ENCODE measurements around the gene THSD7B. TPM values are rescaled to one million over a fixed set of nuclear protein-coding genes. Genes with fewer than 3 reads are reported as not detected.
A peak's percentile ranks its signal among the peaks of the same experiment; 100 is the strongest.
"Not testable (repeated sequence)": the region's sequence is repeated elsewhere in the genome, so short reads cannot be mapped to it uniquely, and the experiment has no call there.

Gene THSD7B
- total RNA-seq, 1 donor, result 0.36 TPM

DNA sequence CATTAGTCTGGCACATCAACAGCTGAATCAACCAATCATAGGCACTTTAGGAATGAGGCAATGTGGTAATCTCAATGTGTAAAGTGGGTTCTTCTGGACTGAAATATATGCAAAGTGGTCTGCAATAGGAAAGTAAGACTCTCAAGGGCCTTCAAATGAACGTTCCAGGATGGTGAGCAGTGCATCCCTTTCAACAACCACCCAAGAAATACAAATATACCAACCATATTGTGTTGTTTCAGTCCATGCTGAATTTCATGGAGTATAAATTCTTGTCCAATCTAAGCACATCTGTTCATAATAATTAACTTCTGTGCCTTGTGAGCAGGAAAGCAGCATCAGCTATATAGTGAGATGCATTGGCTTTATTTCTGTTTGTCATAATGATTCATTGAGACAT, 556.2 kb downstream of the THSD7B start:
- H3K4me3 ChIP-seq (ENCODE audit: low read depth, low read length), result no peak overlapping the region
- DNase-seq (ENCODE audit: low read depth), result no peak
- TF ChIP-seq, protein P1, sequence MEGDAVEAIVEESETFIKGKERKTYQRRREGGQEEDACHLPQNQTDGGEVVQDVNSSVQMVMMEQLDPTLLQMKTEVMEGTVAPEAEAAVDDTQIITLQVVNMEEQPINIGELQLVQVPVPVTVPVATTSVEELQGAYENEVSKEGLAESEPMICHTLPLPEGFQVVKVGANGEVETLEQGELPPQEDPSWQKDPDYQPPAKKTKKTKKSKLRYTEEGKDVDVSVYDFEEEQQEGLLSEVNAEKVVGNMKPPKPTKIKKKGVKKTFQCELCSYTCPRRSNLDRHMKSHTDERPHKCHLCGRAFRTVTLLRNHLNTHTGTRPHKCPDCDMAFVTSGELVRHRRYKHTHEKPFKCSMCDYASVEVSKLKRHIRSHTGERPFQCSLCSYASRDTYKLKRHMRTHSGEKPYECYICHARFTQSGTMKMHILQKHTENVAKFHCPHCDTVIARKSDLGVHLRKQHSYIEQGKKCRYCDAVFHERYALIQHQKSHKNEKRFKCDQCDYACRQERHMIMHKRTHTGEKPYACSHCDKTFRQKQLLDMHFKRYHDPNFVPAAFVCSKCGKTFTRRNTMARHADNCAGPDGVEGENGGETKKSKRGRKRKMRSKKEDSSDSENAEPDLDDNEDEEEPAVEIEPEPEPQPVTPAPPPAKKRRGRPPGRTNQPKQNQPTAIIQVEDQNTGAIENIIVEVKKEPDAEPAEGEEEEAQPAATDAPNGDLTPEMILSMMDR (IDR thresholded peaks at IDR 0.05; ENCODE audit: insufficient read depth, low read length), result no peak

DNA sequence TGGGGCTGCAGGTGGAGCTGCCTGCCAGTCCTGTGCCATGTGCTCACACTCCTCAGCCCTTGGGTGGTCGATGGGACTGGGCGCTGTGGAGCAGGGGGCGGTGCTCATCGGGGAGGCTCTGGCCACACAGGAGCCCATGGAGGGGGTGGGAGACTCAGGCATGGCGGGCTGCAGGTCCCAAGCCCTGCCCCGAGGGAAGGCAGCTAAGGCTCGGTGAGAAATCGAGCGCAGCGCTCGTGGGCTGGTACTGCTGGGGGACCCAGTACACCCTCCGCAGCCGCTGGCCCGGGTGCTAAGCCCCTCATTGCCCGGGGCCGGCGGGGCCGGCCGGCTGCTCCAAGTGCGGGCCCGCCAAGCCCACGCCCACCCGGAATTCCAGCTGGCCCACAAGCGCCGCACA, 566.2 kb downstream of the THSD7B start:
- H3K4me3 ChIP-seq (ENCODE audit: low read depth, low read length), result not testable (repeated sequence)

DNA sequence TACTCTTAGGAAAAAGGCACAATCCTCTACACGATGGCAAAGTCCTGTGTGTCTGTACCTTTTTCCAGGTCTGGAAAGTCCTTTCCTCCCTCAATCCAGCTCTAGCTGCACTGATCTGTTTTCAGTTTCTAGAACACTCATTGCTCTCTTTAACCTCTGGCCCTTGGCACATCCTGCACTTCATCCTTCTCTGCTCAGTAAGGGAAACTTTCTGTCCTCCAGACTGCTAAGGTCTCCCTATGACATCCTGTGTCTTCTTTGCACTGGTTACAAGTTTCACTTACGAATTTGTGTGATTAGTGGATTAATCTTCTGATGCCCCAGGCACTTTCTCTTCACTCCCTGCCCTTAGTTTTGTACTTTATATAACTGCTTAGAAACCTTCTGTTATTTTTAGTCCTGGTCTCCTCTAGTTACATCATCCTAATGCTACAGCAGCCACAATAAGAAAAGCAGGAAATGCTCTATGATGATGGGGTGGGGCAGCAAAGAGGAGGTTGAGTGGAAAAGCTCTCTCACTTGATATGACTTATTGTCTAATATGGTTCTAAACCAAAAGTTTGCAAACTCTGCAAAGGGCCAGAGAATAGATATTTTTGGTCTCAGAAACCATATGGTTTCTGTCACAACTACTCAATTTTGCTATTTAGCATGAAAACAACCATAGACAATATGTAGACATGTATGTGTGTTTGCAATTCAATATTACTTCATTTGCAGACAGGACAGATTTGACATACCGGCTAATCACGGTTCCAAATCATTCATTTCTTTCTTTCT, 568.2 kb downstream of the THSD7B start:
- TF ChIP-seq, protein P1 (IDR thresholded peaks at IDR 0.05; ENCODE audit: insufficient read depth, low read length), result no peak
- DNase-seq (ENCODE audit: low read depth), result peak; percentile 13

More for the DNA sequence above, 566.2 kb downstream of the THSD7B start:
- DNase-seq (ENCODE audit: low read depth), result not testable (repeated sequence)

DNA sequence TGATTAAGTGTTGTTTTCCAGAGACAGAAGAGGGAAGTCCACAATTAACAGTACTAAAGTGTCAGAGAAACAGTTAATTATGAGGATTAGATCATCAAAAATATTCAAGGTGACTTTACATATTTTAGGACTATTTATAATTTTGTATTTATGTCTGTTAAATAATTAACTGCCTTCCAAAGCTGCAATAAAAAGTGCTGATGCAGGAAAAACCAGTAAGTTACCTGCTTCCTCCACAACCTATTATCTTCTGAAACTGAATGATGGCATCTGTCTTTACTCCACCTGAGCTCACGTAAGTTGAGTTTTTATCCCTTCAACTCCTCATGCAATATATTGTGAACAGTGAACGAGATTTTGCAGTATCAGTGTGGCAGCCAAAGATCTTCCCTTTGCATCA, 570.7 kb downstream of the THSD7B start:
- TF ChIP-seq, protein P1 (IDR thresholded peaks at IDR 0.05; ENCODE audit: insufficient read depth, low read length), result no peak
- H3K4me3 ChIP-seq (ENCODE audit: low read depth, low read length), result no peak overlapping the region
- no peak for DNase-seq (ENCODE audit: low read depth)

More for the DNA sequence above, 568.2 kb downstream of the THSD7B start:
- no peak overlapping the region for H3K4me3 ChIP-seq (ENCODE audit: low read depth, low read length)

DNA sequence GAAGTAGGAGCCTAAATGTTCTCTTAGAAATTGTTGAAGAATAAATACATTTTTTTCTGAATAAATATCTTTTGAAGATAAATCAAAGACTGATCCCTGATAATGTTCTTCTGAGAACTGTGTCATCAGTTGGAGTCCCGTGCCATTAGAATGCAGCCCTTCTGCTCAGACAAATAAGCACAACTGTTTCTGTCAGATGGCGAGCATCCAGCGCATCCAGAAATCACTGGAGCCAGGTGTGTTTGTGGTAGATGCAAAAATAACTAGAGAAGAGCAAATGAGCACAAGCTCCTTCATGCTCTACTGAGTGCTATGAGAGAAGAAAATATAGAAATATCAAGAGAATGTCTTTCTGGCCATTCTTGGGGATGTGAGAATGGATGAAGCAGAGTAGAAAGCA, 573.7 kb downstream of the THSD7B start:
- TF ChIP-seq, protein P1 (IDR thresholded peaks at IDR 0.05; ENCODE audit: insufficient read depth, low read length), result no peak
- no peak for DNase-seq (ENCODE audit: low read depth)
- no peak overlapping the region for H3K4me3 ChIP-seq (ENCODE audit: low read depth, low read length)

DNA sequence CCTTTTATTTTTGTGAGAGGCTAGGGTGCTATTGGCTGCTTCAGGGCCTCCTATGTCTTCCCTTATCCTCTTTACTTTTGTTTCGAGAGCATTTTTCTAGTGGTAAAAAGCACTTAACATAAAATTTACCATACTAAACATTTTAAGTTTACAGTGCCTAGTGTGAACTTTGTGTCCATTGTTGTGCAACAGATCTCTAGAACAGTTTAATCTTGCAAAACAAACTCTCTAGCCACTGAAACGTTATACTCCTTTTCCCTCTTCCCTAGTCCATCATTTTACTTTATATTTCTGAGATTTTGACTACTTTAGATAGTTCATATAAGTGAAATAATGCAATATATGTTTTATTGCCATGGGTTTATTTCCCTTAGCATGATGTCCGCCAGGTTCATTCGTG, 580.6 kb downstream of the THSD7B start:
- no peak overlapping the region for H3K4me3 ChIP-seq (ENCODE audit: low read depth, low read length)
- TF ChIP-seq, protein P1 (IDR thresholded peaks at IDR 0.05; ENCODE audit: insufficient read depth, low read length), result no peak

DNA sequence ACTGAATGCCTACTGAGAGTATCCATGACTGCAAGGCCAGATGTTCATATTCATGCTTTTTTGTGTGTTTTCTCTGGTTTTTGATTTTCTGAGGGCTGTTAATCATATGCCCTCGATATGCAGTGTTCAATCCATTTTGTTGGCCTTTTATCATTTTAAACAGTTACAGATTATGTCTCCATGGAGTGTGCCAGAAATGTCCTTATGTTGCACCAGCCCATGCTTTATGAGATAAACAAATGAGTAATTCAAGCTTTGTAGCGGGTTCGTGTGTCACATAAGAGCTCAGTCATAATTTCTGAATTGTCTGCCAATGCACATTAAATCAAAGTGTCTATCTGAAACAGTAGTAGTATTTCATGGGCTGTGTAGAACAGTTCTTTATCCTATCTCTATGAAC, 583.0 kb downstream of the THSD7B start:
- DNase-seq (ENCODE audit: low read depth), result no peak
- TF ChIP-seq, protein P1 (IDR thresholded peaks at IDR 0.05; ENCODE audit: insufficient read depth, low read length), result no peak
- H3K4me3 ChIP-seq (ENCODE audit: low read depth, low read length), result no peak overlapping the region

More for the DNA sequence above, 580.6 kb downstream of the THSD7B start:
- DNase-seq (ENCODE audit: low read depth), result no peak

All from fibroblast of the aortic adventitia (primary cell).